HG02973 (cell line): ENCODE results near the gene LYRM4.

ENCODE experiments used
- ATAC-seq: cut with Tn5 transposase; IDR thresholded peaks from one replicate; pipeline ENCODE4 v1.9.1; 2021; ENCODE audit warnings: moderate library complexity; ENCODE audit not compliant: unreplicated experiment

The LYRM4 gene

DNA sequence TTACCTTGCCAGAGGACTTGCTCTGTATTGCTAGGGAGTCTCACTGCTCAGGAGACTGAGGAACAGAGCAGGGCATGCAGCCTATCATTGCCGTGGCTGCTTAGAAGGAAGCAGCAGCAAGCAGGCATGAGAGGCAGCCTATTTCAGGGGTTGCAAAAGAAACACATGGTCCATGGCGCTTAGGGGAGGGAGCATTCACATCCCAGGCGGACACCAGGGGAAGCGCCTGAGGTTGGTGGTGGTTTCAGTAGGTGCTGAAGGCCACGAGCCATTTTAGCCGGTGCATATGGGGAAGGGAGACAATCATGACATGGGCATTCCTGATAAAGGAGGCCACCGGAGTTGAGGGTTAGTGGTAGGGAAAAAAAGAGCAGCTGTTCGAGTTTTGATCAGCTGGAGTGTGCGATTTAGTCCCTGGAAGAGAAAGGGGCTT lies 21.5 kb upstream of the LYRM4 start:
- ATAC-seq: no peak

DNA sequence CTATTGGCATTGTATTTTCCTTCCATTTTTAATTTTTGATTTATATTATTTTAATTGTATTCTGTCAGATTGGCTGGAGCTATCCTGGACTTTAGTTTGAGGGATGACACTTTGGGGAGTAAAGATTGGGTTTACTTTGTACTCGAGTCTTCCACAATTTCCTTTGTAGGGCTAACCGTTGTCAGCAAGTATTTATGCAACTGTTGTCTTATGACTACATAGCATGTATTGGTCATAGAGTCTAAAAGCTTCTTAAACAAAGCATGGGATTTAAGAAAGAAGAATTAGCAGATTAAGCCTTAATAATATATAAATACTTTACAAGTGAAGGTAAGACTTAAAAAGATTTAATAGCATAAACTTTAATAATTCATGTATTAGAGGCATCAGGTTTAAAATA lies 20.2 kb upstream of the LYRM4 start:
- ATAC-seq: no peak

- ATAC-seq: no peak
These were observed 19.2 kb upstream of the LYRM4 start for GRCh38 chr6:5279891-5280338.

DNA sequence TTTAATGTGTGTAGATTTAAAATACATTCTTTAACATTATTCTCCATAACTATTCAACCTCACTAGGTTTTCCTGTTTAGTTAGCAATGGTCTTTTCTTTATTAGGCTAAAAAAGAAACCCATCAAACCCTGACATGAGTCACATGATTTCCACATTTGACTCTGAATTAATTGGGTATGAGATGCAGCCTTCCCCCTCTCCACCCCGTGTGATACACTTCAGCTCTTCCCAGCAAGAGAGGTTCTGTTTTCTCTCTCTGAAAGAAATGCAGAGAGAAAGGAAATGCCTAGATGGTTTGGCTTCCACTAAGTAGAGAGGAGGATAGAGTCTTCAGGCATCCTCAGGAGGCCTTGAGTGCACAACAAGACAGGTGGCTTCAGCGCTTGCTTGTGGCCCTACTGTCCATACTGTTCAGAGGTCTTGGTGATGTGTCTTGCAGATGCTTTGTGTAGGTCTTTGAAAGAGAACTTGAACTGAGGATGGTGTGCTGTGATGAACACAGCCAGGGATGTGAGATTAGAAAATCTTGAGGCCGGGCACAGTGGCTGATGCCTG lies 17.9 kb upstream of the LYRM4 start:
- no peak for ATAC-seq

DNA sequence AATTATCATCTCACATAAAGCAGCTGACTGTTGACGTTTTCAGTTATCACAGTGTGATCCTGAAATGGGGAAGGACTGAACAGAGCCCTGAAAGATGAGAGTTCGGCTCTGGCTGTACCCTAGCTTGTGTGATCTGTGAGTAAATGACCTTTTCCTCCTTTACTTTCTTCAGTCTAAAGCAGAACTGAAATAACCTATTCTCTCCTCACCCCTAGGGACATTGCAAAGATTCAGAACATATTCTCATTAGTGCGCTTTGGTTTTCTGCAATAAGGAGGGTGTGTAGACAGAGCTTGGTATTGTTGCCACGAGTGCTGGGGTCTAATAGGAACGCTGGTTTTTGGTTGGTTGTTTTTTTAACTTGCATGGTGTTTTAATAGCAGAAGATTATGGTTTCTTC lies 17.3 kb upstream of the LYRM4 start:
- ATAC-seq: no peak

- no peak for ATAC-seq
These were observed 16.8 kb upstream of the LYRM4 start for GRCh38 chr6:5277589-5277988.

DNA sequence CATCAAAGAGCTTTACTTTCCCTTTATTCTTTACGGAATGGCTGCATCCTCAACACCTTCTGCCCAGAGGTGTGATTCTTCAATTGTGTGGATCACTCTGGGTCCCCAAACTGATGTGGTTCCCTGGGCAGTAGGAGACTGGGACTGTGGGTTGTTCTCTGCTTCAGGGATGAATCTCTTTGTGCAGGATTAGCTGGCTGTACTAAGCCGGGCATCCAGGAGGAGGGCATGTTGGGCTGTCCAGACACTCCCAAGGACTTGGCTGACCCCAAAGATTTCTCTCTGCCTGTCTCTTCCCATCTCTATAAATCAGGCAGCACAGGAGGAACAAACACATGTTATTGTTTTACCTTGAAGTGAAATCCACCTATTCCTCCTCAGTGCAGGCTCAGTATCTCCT lies 15.8 kb upstream of the LYRM4 start:
- ATAC-seq: no peak

DNA sequence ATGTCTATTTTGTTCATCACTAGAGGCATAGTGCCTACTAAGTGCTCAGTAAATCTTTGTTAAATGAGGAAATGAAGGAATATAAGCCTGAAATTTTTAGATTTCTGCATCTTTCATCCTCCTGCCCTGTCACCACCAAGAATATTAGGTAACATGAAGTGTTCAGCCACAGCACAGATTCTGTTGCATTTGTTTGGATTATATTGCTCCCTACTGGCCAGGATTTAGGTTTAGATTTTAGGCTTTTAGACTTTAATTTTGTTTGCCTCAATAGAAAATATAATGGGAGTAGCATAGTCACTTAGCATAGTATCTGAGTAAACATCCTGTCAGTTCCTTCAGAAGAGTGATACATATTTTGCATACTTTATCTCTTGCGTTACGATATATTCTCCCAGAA lies 14.7 kb upstream of the LYRM4 start:
- no peak for ATAC-seq

GRCh38 chr6:5274231-5274630 lies 13.5 kb upstream of the LYRM4 start:
- ATAC-seq: no peak

DNA sequence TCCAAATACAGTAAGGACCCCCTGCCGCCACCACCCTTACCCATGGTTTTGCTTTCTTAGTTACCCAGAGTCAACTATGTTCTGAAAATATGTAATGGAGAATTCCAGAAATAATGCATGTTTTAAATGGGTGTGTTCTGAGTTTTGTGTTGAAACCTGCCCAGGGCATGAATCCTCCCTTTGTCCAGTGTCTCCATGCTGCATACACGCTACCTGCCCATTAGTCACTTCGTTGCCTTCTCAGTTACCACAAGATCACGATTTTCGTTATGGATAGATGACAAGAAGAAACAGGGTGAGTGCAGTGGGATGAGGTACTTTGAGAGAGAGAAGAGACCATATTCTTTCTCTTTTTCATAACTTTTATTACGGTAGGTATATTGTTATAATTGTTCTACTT lies 11.2 kb upstream of the LYRM4 start:
- no peak for ATAC-seq

DNA sequence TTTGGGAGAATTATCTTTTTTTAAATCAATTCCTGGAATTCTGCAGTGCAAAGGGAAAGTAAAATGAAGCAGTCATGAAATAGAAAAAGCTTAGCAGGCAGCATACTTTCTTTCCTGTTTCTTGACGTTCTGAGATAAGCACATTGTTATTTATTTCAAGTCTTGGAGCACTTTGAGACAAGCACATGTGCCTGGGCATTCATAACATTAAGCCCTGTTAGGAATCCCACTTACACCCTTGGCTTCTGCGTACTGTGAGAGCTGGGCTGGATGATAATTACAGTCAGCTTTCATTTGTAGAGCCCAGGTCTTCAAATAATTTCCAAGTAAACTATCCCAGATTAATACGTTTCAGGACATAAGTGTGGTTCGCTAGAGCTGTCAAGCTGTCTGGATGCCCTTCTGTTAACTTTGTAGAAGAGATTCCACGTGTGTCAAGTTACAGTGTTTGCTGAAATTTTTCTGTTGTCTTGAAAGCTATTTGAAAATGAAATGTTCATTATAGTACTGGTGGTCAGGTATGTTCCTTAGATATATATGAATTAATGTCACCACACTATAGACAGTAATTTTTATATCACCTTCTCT lies 9.4 kb upstream of the LYRM4 start:
- no peak for ATAC-seq

DNA sequence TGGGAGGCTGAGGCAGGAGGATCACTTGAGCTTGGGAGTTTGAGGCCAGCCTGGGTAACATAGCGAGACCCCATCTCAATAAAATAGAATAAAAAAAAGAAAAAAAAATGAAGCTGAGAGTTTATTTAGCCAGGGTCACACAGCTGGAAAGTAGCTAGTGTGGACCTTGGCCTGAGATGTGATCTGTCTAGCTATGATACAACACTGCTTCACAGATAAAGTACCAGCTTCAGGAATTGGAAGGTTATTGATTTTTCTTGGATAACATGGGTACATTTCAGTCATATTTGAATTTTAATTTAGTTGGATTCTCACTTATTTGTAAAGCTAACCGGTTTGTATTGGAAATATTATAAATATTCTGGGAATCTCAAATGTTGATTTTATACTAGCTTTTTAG lies 5.7 kb upstream of the LYRM4 start:
- ATAC-seq: no peak

- peak; percentile 1 for ATAC-seq
These were observed 877 bp upstream of the LYRM4 start for GRCh38 chr6:5261545-5262109.

GRCh38 chr6:5260111-5260620 lies 584 bp downstream of the LYRM4 start:
- ATAC-seq: peak; percentile 72

DNA sequence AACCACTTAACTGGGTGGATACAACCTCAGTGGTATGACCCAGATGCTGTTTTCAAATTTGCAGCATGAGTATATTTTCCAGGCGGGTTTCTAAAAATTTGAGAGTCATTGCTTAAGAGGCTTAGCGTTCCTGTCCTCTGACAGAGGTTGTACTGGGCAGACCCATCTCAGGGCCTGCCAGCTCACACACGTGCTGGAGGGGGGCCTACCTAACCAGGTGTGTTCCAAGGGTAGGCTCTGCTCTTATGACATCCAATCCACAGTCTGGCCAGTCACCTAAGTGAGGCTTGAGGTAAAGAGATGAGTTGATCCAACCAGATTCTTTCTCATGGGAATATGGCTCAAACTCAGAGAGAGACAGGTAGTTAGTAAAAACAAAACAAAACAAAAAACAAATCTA lies 1.3 kb downstream of the LYRM4 start:
- no peak for ATAC-seq

DNA sequence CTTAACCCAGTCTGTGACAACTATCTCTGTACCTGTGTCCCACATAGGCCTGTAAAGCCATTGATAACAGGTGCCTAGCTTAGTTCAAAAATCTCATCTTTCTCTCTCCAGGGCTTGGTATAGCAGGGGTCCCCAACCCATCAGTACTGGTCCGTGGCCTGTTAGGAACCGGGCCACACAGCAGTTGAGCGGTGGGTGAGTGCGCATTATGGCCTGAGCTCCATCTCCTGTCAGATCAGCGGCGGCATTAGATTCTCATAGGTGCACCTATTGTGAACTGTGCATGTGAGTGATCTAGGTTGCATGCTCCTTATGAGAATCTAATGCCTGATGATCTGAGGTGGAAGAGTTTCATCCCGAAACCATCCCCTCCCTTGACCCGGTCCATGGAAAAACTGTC lies 3.4 kb downstream of the LYRM4 start:
- ATAC-seq: no peak

GRCh38 chr6:5256952-5257351 lies 3.8 kb downstream of the LYRM4 start:
- no peak for ATAC-seq

DNA sequence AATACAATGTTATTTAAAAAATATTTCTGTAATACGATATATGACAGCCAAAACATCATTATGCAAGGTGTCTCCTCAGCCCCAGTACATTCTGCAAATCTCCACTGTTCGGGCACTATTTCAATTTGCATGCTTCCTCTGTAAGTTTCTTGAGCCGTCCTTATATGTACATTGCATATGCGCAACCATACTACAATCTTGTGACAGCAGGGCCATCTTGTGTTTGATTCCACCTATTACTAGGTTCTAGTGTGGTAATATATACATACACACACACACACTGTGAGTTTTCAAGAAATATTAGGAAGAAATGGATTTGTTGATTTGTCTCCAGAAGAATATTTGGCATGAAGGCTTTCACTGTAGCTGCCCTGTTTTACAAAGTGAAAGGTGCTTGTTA lies 9.8 kb downstream of the LYRM4 start:
- no peak for ATAC-seq

GRCh38 chr6:5250451-5250850 lies 10.3 kb downstream of the LYRM4 start:
- ATAC-seq: no peak

DNA sequence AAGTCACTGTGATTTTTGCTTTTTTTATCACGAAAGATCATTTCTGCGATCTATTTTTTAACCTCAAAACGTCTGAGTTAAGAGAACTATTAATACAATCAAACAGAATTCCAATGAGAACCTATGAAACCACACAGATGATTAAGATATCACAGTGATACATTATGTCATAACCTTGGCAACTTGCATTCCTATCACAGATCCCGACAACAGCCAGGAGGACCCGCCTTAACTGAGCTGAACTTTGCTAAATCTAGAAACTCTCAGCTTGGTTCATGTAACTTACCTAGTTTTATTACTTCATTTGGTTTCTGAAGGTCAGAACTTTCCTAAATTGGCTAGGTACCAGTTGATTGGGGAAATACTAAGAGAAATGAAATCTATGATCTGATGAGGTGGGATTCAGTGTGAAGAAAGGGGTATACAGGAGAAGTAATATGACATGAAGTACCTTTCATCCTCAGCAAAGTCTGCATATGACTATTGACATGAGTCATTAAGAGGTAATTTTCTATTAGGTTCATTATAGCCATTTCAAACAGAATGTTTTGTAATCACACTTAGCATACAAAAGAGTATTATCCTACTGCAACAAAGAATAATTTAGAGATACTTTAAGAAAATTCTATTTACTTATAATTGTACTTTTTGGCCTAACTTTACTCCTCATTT lies 11.2 kb downstream of the LYRM4 start:
- ATAC-seq: no peak

GRCh38 chr6:5248302-5249098 lies 12.2 kb downstream of the LYRM4 start:
- no peak for ATAC-seq
